Activated CD4-positive, alpha-beta T cell treated with anti-CD3 and anti-CD28 coated beads for 1 hour (primary cell): ENCODE measurements around the gene VWF.
"Not testable (repeated sequence)": the region's sequence is repeated elsewhere in the genome, so short reads cannot be mapped to it uniquely, and the experiment has no call there.

Experiments
- DNase-seq: peaks from one replicate; pipeline ENCODE4 v3.0.0-alpha.2; 2020

The VWF gene

DNA sequence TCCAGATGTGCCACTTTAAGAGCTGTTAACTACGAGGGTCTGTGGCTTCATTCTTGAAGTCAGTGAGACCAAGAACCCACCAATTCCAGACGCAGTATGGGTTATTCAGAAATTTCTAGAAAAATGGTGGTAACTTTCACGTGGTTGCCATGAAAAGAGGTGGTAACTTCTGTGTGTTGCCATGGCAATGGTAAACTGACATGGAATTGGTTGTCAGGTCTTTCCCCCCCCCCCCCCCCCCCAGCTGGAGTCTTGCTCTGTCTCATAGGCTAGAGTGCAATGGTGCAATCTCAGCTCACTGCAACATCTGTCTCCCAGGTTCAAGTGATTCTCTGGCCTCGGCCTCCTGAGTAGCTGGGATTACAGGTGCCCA lies 18.8 kb upstream of the VWF start:
- no peak for DNase-seq

DNA sequence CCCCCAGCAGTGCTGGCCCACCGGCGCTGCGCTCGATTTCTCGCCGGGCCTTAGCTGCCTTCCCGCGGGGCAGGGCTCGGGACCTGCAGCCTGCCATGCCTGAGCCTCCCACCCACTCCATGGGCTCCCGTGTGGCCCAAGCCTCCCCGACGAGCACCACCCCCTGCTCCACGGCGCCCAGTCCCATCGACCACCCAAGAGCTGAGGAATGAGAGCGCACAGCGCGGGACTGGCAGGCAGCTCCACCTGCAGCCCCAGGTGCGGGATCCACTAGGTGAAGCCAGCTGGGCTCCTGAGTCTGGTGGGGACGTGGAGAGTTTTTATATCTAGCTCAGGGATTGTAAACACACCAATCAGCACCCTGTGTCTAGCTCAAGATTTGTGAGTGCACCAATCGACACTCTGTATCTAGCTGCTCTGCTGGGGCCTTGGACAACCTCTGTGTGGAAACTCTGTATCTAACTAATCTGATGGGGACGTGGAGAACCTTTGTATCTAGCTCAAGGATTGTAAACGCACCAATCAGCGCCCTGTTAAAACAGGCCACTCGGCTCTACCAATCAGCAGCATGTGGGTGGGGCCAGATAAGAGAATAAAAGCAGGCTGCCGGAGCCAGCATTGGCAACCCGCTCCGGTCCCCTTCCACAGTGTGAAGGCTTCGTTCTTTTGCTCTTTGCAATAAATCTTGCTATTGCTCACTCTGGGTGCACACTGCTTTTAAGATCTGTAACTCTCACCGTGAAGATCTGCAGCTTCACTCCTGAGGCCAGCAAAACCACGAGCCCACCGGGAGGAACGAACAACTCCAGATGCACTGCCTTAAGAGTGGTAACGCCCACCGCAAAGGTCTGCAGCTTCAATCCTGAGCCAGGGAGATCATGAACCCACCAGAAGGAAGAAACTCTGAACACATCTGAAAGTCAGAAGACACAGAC lies 18.2 kb upstream of the VWF start:
- DNase-seq: not testable (repeated sequence)

DNA sequence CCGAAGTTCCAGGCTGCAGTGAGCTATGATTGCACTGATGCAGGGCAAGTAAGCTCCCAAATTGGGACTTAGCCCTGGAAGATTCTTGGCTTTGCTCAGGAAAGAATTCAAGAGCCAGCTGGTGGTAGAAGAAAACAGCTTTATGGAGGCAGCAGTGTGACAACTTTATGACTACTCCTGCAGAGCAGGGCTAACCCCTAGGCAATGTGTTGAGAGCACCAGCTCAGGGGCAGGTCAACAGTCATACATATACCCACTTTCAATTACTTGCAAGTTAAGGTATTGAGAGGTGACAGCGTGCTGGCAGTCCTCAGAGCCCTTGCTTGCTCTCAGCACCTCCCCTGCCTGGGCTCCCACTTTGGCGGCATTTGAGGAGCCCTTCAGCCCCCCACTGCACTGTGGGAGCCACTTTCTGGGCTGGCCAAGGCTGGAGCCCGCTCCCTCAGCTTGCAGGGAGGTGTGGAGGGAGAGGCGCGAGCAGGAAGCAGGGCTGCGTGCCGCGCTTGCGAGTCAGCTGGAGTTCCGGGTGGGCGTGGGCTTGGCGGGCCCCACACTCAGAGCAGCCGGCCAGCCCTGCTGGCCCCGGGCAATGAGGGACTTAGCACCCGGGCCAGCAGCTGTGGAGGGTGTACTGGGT lies 17.4 kb upstream of the VWF start:
- not testable (repeated sequence) for DNase-seq

DNA sequence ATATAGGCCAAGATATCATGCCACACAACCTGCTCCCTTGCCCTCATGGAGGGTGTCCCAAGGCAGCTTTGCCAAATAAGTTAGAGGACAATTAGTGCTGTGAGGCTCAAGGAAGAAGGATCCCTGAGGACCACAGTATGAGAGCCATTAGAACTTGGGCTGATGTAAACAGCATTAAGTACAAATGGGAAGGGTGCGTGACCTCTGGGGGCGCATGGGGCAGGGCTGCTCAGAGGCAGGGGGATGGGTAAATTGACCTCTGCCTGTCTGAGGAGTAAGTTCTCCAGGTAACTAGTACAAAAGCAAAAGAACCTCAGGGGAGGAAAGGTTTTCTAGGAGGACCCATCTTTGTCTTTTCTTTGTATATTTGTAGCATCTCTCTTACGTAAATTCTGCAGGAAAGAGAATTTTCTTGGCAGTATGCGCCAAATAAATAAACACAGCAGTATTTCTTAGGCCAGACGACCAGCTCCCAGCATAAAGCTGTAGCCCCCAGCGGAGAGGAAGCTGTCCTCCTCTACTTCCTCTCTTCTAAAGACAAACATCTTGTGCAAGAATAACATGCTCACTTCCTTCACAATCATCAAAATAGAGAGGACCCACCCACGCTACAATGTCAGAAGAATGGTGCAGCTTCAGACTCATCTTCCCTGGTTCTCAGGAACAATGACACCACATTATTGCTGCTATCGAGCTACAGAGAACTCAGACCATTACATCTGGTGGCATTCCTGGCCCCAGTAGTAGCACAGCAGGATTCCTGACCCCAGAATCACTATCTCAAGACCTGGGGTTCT lies 16.4 kb upstream of the VWF start:
- DNase-seq: no peak

DNA sequence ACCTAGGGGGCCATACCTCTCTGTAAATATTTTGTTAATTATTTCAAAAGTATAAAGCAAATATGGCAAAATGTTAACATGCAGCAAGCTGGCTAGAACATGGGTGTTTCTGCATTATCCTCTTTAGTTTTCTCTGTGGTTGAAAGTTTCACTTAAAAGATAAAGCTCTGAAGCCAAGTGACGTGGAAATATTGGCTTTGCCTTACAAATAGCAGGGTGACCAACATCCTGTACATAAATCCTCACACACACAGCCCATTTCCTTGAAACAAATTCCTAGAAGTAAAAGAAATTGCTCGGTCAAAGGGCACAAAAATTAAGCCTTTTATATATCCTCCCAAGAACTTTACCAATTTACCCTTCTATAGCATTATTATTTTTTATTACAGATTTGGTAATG lies 10.6 kb upstream of the VWF start:
- DNase-seq: no peak

DNA sequence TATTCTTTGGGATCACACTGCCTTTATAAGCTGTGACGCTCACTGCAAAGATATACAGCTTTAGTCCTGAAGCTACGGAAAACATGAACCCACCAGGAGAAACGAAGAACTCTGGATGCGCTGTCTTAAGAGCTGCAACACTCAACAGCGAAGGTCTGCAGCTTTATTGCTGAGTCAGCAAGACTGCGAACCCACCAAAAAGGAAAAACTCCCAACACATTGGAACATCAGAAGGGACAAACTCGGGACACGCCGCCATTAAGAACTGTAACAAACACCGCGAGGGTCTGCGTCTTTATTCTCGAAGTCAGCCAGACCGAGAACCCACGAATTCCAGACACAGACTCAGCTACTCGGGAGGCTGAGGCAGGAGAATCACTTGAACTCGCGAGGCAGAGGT lies 9.2 kb upstream of the VWF start:
- no peak for DNase-seq

DNA sequence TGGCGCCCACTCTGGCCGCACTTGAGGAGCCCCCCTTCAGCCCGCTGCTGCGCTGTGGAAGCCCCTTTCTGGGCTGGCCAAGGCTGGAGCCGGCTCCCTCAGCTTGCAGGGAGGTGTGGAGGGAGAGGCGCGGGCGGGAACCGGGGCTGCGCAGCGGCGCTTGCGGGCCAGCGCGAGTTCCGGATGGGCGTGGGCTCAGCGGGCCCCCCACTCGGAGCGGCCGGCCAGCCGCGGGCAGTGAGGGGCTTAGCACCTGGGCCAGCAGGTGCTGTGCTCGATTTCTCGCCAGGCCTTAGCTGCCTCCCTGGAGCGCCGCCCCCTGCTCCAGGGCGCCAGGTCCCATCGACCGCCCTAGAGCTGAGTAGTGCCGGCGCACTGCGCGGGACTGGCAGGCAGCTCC lies 8.0 kb upstream of the VWF start:
- no peak for DNase-seq

DNA sequence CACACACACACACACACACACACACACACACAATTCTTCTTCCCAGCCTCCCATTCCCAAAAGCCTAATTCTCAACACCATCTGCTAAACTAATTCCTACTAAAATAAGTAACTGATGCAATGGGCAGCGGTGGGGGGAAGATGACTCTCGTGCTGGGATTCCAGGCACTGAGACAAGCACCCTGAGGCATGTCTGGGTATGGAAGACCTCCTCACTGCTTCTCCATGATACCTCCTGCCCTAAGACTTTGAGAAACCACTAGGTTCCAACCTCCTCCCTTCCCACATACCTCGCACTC lies 789 bp upstream of the VWF start:
- no peak for DNase-seq

DNA sequence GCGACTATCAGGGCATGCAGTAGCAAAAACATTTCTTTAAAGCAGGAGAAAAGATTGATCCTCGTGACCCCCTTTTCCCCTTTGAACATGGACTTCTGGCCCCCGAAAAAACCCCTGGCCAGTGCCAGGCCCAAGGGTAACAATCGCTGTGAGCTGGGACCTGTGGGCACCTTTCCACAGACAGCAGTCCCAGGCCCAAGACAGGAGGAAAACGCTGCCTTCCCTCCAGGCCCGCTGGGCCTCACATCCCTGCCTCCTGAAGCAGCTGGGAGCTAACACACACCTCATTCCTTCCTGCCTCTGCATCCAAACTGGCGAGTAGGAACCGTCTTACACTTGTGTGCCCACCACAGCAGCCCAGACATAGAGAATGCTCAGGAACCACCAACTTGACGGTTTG lies 1.2 kb downstream of the VWF start:
- no peak for DNase-seq

DNA sequence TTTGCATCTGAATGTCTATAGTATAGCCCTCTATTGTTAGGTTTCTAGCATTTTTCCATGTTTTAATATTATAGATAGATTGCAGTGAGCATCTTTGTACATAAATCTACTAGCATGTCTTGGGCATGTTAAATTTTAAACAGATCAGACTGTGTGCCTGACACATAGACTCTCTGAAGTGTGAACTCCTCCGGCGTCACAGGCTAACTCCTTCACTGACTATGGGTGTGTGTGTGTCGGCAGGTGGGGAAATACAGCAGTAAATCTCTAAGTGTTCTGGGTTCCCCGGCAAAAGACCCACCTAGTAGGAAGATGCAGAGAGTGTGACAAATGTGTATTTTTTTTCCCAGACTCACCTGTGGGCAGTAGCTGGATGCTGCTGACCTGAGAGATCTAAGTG lies 2.3 kb downstream of the VWF start:
- DNase-seq: no peak

DNA sequence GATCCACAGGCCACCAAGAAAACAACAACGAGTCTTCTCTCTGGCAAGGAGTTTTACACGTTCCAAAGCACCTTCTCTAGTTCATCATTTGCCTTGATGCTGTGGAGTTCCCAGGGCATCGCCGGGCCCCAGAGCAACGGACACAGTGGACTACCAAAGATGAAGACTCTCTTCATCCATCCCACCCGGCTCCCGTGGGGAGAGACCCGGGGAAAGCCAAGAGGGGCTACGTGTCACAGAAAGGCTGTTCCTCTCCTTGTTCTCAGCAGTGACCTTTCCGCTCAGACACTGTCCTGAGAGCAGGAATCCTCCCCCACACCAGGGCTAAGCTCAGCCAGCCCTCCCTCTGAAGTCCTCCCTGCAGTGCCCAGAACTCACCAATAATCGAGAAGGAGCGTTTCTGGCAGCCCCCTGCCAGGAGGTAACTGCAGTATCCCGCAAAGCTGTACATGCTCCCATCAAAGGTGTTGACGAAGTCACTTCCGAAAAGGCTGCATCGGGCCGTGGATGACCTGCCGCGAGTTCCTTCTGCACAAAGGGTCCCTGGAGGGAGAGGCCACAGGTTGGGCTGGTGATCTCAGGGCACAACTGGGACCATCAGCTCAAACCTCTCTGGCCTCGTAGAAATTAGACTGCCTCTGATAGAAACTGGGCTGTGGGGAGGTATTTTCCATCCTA lies 3.5 kb downstream of the VWF start:
- DNase-seq: no peak

DNA sequence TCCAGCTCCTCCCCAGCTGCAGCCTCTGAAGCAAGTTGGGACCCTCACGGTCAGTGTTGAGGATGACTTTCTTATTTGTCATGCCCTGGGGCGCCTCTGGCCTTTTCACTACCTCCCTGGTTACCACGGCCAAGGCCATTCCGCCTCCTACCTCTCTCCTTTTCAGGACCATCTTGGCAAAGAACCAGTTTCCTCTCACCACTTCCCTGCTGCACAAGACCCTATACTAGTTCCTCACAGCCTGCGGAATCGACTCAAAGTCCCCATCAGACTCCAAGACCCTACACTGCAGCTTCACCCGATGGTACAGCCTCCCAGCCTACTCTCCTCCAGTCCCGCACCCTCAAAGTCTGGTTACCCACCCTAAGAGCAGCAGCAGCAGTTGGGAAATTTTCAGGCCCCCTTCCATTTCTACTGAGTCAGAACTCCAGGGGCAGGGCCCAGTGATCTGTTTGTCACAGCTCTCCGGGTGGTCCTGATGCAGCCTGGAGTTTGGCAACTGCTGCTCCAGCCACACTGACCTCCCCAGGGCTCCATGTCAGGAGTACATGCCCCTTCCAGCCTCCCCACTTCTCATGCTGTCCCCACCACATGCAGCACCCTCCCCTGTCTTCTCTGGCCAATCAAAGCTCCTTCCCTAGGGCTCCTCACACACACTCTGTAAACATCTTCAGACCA lies 5.4 kb downstream of the VWF start:
- DNase-seq: no peak

DNA sequence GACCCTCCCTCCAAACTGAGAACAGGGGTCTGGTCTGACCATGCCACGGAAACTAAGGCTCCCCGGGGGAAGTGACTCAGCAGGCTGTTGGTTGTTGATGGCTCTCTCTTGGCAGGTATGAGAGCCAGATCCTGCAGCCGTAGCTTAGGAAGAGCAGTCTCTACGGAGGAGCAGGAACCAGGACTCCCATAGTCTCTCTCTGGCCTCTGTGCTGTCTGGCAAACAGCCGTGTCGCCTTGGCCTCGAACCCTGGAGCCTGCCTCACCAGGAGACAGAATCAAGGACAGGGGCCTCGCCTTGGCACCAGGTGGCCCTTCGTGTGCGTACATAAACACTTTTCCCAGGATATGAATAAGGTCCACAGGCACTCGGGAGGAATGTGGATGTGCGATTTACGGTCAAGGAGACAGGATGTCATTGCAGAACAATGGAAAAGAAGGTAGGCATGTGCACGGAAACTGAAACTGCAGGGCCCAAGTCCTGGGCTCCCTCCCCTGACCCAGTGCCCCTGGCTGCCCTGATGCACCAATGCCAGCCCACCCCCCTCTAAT lies 7.9 kb downstream of the VWF start:
- no peak for DNase-seq

DNA sequence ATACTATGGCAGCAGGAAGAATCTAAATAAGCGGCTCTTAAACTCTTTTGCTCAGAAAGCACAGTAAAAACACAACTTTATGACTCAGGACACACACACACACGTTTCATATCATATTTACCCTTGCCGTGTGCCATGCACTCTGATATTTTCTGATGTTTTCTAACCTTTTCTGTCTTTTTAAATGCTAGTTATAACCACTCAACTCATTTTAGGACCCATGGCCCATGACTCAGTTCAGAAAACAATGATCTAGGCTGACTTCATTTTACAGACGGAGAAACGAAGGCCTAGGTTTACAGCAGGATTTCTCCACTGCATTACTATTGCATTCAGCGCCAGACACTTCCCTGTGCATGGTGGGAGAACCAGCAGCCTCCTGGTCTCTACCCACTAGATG lies 9.1 kb downstream of the VWF start:
- DNase-seq: no peak

DNA sequence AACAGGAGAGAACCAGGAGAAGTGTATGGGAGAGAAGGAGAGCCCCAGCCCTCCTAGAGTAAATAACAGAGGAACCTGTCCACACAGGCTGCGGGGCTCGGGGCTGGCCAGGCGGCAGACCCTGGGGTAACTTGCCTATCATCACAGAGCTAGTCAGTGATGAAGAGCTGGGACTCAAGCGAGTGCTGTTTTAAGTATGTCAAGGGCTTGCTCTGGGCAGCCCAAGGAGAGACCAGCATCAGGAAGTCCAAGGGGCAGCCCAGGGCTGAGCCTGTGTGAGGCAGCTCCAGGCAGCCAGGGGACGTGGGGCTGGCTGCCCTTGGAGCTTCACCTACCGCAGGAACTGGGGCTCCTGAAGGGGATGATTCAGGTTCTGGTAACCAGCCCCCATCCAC lies 10.0 kb downstream of the VWF start:
- no peak for DNase-seq

DNA sequence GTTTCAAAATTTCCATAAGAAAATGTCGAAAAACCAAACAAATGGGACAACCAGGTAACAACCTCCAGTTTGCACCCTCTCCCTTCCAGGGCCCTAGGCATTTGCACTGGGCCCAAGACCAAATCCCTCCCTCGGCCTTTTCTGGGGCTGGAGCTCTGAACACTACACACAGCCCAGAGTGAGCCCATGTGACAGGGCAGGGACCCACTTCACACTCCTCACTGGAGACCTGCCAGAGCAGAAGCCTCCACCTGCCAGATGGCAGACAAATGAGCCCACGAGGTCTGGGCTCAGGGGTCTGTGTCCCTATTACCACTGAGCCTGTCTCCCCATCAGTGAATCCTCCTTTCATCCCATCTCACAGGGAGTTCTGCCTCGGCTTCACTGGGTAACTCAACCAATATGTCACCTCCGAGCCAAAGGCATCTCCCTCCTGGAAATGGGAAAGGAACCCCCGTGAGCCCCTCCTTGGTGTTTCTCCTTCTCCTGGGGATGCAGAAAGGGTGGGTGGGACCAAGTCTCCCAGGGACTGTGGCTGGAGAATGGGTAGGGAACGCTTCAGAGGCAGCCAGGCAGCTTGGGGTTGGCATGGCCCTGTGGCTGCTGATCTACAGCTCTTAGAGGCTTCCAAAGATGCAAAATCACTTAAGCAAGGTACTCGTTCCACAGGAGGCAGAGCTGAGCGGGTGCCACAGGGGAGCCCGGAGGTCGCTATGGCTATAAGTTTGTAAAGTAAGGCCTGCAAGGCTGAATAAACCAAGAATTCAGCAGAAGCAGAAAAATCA lies 10.6 kb downstream of the VWF start:
- no peak for DNase-seq

DNA sequence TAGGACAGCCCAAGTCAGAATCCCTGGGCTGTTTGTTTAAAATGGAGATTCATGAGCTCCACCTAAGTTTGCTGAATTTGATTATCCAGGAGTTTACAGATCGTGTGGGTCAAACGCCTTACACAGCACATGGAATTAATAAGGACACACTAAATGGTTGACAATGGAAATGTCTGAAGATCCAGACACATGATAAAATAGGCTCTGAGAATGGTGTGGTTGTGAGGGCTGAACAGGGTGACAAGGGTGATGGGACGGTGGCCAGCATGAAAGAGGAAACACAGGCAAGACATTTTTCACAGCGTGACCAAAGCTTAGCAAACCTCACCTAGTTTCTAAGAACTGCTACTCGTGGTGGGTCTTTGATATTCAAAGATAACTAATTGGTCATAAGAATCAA lies 12.5 kb downstream of the VWF start:
- DNase-seq: no peak

DNA sequence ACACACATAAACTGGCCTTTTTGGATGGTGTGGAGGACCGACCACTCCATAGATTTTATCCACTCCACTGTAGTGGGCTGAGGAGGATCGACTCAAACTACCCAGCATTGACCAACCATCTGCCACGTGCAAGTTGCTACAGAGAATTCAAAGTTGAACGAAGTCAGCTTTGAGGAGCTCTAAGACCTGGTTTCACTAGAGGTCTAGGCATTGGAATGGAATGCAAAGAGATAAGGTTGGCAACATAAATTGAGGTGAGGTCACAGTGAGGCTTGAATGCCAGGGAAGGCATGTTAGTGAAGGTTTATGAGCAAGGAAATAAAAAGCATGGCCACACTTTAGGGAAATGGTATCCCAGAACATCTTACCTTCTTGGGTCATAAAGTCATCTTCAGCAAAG lies 14.5 kb downstream of the VWF start:
- DNase-seq: no peak

DNA sequence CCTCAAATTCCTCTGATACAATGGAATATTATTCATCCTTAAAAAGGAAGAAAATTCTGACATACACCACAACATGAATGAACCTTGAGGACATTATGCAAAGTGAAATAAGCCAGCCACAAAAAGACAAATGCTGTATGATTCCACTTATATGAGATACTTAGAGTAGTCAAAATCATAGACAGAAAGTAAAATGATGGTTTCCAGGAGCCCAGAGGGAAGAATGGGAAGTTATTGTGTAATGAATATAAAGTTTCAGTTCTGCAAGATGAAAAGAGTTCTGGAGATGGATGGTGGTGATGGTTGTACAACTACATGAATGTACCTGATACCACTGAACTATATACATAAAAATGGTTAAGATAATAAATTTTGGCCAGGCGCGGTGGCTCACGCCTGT lies 18.3 kb downstream of the VWF start:
- DNase-seq: no peak

DNA sequence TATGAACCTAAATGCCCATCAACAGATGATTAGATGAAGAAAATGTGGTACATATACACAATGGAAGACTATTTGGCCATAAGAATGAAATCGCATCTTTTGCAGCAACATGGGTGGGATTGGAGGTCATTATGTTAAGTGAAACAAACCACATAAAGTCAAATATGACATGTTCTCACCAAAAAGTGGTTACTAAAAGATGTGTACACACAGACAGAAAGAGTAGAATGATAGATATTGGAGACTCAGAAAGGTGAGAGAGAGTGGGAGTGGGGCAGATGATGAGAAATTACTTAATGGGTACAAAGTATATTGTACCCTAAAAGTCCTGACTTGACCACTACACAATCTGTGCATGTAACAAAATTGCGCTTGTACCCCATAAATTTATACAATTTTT lies 19.6 kb downstream of the VWF start:
- no peak for DNase-seq

DNA sequence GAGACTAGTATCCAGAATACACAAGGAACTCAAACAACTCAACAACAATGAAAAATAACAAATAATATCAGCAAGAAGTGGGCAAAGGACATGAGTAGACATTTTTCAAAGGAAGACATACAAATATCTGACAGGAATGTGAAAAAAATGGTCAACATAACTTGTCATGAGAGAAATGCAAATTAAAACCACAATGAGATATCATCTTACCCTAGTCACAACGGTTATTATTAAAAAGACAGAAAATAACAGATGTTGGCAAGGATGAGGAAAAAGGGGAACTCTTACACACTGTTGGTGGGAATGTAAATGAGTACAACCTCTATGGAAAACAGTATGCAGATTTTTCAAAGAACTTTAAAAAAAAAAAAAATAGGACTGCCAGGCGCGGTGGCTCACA lies 20.4 kb downstream of the VWF start:
- no peak for DNase-seq

DNA sequence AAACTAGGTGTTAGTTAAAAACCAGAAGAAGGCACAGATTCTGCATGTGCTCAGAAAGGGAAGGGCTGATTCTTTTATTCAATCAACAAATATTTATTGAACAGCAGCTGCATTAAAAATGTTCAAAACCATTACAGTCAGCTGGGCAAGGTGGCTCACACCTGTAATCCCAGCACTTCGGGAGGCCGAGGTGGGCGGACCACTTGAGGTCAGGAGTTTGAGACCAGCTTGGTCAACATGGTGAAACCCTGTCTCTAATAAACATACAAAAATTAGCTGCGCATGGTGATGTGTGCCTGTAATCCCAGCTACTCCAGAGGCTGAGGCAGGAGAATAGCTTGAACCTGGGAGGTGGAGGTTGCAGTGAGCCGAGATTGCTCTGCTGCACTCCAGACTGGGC lies 22.4 kb downstream of the VWF start:
- DNase-seq: not testable (repeated sequence)
